Stimulated activated memory B cell treated with anti-CD40 and anti-IgM and Interleukin-4, amounts not matched to agents 10 μg/mL and 1 μg/mL and 100 μg/mL, for 72 hours (primary cell): ENCODE measurements around the gene AADAC.
"Not testable (repeated sequence)": the region's sequence is repeated elsewhere in the genome, so short reads cannot be mapped to it uniquely, and the experiment has no call there.

Experiments
- ATAC-seq: fragments of 150-1000 bp; cut with Tn5 transposase; 2 replicates; pipeline ENCODE4 v1.10.0; 2021
- H3K27ac Mint-ChIP-seq: one replicate; pipeline ENCODE4 v1.8.0; 2022; ENCODE audit warnings: mild to moderate bottlenecking, mixed read lengths
- H3K27me3 Mint-ChIP-seq: one replicate; pipeline ENCODE4 v1.8.0; 2022; ENCODE audit warnings: mixed read lengths
- H3K36me3 Mint-ChIP-seq: one replicate; pipeline ENCODE4 v1.8.0; 2022; ENCODE audit warnings: mixed read lengths
- H3K4me1 Mint-ChIP-seq: one replicate; pipeline ENCODE4 v1.8.0; 2022; ENCODE audit warnings: mixed read lengths
- H3K4me3 Mint-ChIP-seq: one replicate; pipeline ENCODE4 v1.8.0; 2022; ENCODE audit warnings: mild to moderate bottlenecking, moderate library complexity, mixed read lengths
- H3K9me3 Mint-ChIP-seq: one replicate; pipeline ENCODE4 v1.8.0; 2022; ENCODE audit warnings: mixed read lengths

Gene AADAC

GRCh38 chr3:151789853-151790463, 24.0 kb upstream of the AADAC start:
- Mint-ChIP-seq H3K27ac (no peak overlapping the region), H3K27me3 (no peaks in the 10 kb centered on the region), H3K4me3 (no peak overlapping the region), H3K36me3 (no peaks in the 10 kb centered on the region), H3K9me3 (peaks cover 3% of the 10 kb centered on the region), H3K4me1 (no peaks in the 10 kb centered on the region)
- ATAC-seq = no peak

DNA sequence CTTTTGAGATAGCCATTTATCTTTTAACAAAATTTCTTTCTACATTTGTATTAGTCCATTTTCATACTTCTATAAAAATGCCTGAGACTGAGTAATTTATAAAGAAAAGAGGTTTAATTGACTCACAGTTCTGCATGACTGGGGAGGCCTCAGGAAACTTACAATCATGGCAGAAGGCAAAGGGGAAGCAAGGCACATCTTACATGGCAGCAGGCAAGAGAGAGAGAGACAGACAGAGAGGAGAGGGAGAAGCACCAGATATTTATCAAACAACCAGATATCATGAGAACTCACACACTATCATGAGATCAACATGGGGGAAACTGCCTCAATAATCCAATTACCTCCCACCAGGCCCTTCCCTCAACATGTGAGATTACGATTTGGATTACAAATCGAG, 23.2 kb upstream of the AADAC start:
- not testable (repeated sequence) for H3K4me3 Mint-ChIP-seq, H3K27ac Mint-ChIP-seq, H3K36me3 Mint-ChIP-seq, H3K9me3 Mint-ChIP-seq, ATAC-seq, H3K4me1 Mint-ChIP-seq, H3K27me3 Mint-ChIP-seq

- H3K36me3 Mint-ChIP-seq = no peaks in the 10 kb centered on the region
- H3K27ac Mint-ChIP-seq = no peak overlapping the region
- H3K4me3 Mint-ChIP-seq = no peak overlapping the region
- no peaks in the 10 kb centered on the region for H3K4me1 Mint-ChIP-seq
- no peaks in the 10 kb centered on the region for H3K27me3 Mint-ChIP-seq
- no peak for ATAC-seq
- peaks cover 3% of the 10 kb centered on the region for H3K9me3 Mint-ChIP-seq
Measured at GRCh38 chr3:151792411-151792810, 21.5 kb upstream of the AADAC start.

DNA sequence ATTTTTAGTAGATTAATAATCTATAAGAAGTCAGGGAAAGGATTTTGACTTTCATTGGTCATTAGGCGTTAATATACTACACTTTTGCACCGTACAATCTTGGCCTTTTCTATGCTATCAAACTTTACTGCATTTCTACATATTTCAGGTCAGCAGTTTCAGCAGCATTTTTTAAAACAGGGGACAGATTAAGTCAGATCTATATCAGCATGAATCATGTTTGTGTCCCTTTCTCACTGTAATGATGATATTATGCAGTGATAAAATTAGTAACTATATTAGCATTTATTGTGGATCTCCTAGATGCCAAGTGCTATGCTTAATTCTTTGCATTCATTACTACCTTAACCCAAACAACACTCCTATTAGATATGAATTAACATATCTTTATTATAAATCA, 20.3 kb upstream of the AADAC start:
- Mint-ChIP-seq H3K9me3 (peaks cover 3% of the 10 kb centered on the region), H3K4me3 (no peak overlapping the region), H3K27ac (no peak overlapping the region), H3K4me1 (no peaks in the 10 kb centered on the region), H3K27me3 (no peaks in the 10 kb centered on the region), H3K36me3 (no peaks in the 10 kb centered on the region)
- no peak for ATAC-seq

GRCh38 chr3:151794080-151794479, 19.8 kb upstream of the AADAC start:
- ATAC-seq = no peak
- no peak overlapping the region for H3K4me3 Mint-ChIP-seq

DNA sequence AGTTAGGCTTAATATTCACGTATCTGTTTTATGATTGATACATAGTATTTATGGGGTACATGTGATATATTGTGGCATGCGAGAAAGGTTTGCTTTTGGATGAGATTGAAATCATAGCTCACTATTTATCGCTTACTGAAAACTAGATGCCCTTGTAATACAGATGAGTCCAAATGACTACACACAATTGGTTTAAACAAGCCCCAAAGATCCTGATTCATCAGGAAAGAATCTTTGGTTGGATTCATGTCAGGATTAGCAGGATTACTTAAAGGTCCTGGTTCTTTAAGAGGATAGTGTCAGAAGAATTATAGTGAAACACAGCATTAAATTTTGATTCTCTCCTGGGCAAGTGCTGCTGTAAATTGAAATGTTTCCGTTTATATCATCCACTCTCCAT, 18.6 kb upstream of the AADAC start:
- Mint-ChIP-seq H3K4me3 (no peak overlapping the region), H3K27ac (no peak overlapping the region), H3K36me3 (no peaks in the 10 kb centered on the region), H3K4me1 (no peaks in the 10 kb centered on the region), H3K27me3 (no peaks in the 10 kb centered on the region), H3K9me3 (peaks cover 3% of the 10 kb centered on the region)
- no peak for ATAC-seq

More at GRCh38 chr3:151794080-151794479, 19.8 kb upstream of the AADAC start:
- Mint-ChIP-seq H3K4me1 (no peaks in the 10 kb centered on the region), H3K9me3 (peaks cover 3% of the 10 kb centered on the region), H3K27me3 (no peaks in the 10 kb centered on the region), H3K36me3 (no peaks in the 10 kb centered on the region), H3K27ac (no peak overlapping the region)

DNA sequence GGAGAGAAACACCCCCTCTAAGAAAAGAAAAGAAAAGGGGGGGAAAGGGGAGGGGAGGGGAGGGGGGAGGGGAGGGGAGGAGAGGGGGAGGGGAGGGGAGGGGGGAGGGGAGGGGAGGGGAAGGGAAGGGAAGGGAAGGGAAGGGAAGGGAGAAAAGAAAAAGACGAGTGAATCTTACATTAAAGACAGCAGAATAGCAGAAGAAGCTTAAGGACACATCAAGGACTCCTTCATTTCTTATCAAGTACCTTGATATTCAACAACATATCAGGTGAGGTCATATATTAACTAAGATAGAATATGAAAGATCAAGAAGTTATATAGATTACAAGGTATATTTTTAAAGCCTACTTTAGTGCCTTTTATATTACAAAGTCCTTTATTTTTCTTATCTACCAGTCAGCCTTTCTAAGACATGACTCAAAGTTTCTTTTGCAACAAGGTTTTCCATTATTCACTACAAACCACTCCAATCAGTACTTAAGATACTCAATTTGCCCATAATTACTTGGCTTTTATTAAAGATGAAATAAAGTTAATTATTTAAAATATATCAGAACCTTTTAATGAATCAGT, 17.7 kb upstream of the AADAC start:
- Mint-ChIP-seq H3K27me3 (no peaks in the 10 kb centered on the region), H3K27ac (no peak overlapping the region), H3K9me3 (no peaks in the 10 kb centered on the region), H3K4me1 (no peaks in the 10 kb centered on the region), H3K4me3 (no peak overlapping the region), H3K36me3 (no peaks in the 10 kb centered on the region)
- no peak for ATAC-seq

DNA sequence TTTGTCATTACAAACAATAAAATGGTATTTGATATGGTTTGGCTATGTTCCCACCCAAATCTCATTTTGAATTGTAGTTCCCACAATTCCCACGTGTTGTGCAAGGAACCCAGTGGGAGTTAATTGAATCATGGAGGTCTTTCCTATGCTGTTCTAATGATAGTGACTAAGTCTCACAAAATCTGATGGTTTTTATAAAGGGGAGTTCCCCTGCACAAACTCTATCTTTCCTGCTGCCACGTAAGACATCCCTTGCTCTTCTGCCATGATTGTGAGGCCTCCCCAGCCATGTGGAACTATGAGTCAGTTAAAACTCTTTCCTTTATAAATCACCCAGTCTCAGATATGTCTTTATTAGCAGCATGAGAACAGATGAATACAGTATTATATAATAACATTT, 15.4 kb upstream of the AADAC start:
- H3K27me3 Mint-ChIP-seq = peaks cover 8% of the 10 kb centered on the region
- no peak overlapping the region for H3K27ac Mint-ChIP-seq
- no peaks in the 10 kb centered on the region for H3K36me3 Mint-ChIP-seq
- no peaks in the 10 kb centered on the region for H3K9me3 Mint-ChIP-seq
- H3K4me3 Mint-ChIP-seq = no peak overlapping the region
- H3K4me1 Mint-ChIP-seq = no peaks in the 10 kb centered on the region
- ATAC-seq = no peak

DNA sequence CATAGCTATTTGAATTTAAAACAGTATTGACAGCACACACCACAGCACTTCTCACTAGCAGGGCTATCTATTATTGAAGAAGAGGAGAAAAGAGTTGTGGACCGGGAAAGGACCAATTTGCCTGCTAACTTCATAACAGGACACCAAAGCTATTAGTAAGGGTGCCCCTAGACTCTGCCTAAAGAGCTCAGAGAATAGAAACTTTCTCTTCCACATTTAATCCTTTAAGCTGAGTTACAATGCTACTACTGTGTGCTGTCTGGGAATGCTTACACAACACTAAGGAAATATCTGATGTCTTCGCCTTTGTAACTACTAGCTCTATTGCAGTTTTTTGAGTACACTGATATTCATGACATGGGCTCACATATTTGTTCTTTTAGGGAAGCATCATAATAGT, 13.5 kb upstream of the AADAC start:
- Mint-ChIP-seq H3K27me3 (peaks cover 8% of the 10 kb centered on the region), H3K27ac (no peak overlapping the region), H3K9me3 (no peaks in the 10 kb centered on the region), H3K36me3 (no peaks in the 10 kb centered on the region), H3K4me1 (no peaks in the 10 kb centered on the region), H3K4me3 (no peak overlapping the region)
- no peak for ATAC-seq

DNA sequence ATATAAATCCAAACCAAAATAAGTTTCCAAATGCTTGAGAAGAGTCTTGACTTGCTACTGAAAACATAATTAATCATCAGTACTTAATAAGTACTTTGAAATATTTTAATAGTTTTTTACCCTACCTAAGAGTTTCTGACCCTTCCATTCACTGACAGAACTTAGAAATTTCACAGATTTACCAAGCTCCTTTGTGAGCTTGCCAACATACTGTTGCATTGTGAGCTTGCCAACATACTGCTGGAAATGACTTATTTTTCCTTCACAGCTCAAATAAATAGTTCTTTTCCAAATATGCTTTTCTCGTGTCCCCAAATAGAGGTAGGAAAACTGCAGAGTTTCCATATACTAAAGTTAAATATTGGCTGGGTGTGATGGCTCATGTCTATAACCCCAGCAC, 9.6 kb upstream of the AADAC start:
- Mint-ChIP-seq H3K4me3 (no peak overlapping the region), H3K4me1 (no peaks in the 10 kb centered on the region), H3K27me3 (peaks cover 21% of the 10 kb centered on the region), H3K27ac (no peak overlapping the region), H3K36me3 (no peaks in the 10 kb centered on the region), H3K9me3 (peaks cover 12% of the 10 kb centered on the region)
- no peak for ATAC-seq

GRCh38 chr3:151806838-151807237, 7.1 kb upstream of the AADAC start:
- no peaks in the 10 kb centered on the region for H3K4me1 Mint-ChIP-seq
- peaks cover 21% of the 10 kb centered on the region for H3K27me3 Mint-ChIP-seq
- no peak overlapping the region for H3K4me3 Mint-ChIP-seq
- no peak overlapping the region for H3K27ac Mint-ChIP-seq
- ATAC-seq = no peak
- peaks cover 12% of the 10 kb centered on the region for H3K9me3 Mint-ChIP-seq
- no peaks in the 10 kb centered on the region for H3K36me3 Mint-ChIP-seq

GRCh38 chr3:151808926-151809325, 5.0 kb upstream of the AADAC start:
- not testable (repeated sequence) for H3K36me3 Mint-ChIP-seq, ATAC-seq

DNA sequence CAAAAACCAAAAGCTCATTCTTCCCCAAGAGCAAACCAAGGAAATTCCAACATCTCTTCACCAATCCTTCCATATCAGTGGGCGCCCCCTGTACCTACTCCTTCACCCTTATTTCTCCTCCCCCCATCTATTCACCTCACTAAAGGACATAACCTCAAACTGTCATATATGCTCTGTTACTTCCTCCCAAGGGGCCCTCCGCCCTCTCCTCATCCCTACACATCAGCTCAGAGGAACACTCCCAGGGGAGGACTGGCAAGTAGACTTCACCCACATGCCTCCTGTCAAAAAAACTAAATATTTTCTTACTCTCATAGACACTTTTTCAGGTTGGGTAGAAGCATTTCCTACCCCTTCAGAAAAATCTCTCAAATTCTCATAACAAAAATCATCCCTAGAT, 2.4 kb upstream of the AADAC start:
- no peak overlapping the region for H3K27ac Mint-ChIP-seq
- H3K4me1 Mint-ChIP-seq = no peaks in the 10 kb centered on the region
- H3K36me3 Mint-ChIP-seq = no peaks in the 10 kb centered on the region
- peaks cover 12% of the 10 kb centered on the region for H3K9me3 Mint-ChIP-seq
- peaks cover 9% of the 10 kb centered on the region for H3K27me3 Mint-ChIP-seq
- H3K4me3 Mint-ChIP-seq = no peak overlapping the region
- ATAC-seq = no peak

More at GRCh38 chr3:151808926-151809325, 5.0 kb upstream of the AADAC start:
- H3K27ac Mint-ChIP-seq, H3K4me3 Mint-ChIP-seq, H3K4me1 Mint-ChIP-seq: not testable (repeated sequence)
- H3K9me3 Mint-ChIP-seq = peaks cover 12% of the 10 kb centered on the region
- H3K27me3 Mint-ChIP-seq = peaks cover 12% of the 10 kb centered on the region

GRCh38 chr3:151814588-151814987, 672 bp downstream of the AADAC start:
- no peak overlapping the region for H3K27ac Mint-ChIP-seq
- H3K36me3 Mint-ChIP-seq = no peaks in the 10 kb centered on the region
- H3K4me3 Mint-ChIP-seq = no peak overlapping the region
- H3K9me3 Mint-ChIP-seq = no peaks in the 10 kb centered on the region
- no peaks in the 10 kb centered on the region for H3K4me1 Mint-ChIP-seq
- peaks cover 6% of the 10 kb centered on the region for H3K27me3 Mint-ChIP-seq
- ATAC-seq = no peak

DNA sequence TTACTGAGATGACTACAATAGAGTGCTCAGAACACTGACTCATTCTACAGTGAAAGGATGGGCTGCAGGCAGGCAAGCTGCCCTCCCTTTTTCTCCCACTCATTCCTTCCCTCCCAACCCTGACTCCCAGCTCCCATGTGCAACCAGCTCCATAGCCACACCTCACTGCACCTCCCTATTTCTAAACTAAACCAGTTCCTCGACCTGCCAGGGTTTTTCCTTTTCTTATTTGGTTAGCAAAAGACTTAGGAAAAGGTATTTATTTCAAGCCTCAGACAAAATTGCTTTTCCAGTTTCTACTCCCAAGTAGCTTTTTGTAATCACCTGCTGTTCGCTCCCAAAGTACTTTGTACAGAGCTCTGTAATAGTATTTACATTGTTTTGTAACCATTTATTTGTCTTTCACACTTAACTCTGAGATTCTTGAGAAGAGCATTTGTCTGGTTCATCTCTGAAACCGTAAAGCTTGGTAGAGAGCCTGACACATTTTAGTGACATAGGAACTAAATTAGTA, 2.2 kb downstream of the AADAC start:
- peaks cover 6% of the 10 kb centered on the region for H3K27me3 Mint-ChIP-seq
- no peaks in the 10 kb centered on the region for H3K36me3 Mint-ChIP-seq
- H3K4me1 Mint-ChIP-seq = no peaks in the 10 kb centered on the region
- H3K27ac Mint-ChIP-seq = no peak overlapping the region
- no peaks in the 10 kb centered on the region for H3K9me3 Mint-ChIP-seq
- no peak overlapping the region for H3K4me3 Mint-ChIP-seq
- no peak for ATAC-seq

DNA sequence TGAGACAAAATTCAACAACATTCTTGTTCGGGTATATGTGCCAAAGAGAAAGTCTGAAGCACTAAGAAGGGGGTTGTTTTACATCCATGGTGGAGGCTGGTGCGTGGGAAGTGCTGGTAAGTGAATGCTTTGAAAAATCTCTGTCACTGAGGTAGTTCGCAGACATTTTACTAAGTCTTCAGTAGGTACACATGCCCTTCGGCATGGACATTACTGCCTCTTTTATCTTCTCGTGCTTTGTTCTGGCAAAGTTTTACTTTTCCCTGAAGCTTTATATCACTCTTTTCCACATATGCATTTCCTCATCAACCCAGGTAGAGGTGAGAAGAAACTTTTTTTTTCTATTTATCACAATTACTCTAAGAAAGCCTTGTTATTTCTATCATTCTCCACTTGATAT, 3.6 kb downstream of the AADAC start:
- peaks cover 6% of the 10 kb centered on the region for H3K27me3 Mint-ChIP-seq
- ATAC-seq = no peak
- no peak overlapping the region for H3K27ac Mint-ChIP-seq
- no peaks in the 10 kb centered on the region for H3K9me3 Mint-ChIP-seq
- H3K4me1 Mint-ChIP-seq = no peaks in the 10 kb centered on the region
- H3K36me3 Mint-ChIP-seq = no peaks in the 10 kb centered on the region
- H3K4me3 Mint-ChIP-seq = no peak overlapping the region
